ENCODE results near the gene ZBTB17.
"Not testable (repeated sequence)": the region's sequence is repeated elsewhere in the genome, so short reads cannot be mapped to it uniquely, and the experiment has no call there.

The ZBTB17 gene

GRCh38 chr1:15988856-15989736, 13.2 kb upstream of the ZBTB17 start:
- no peak for DNase-seq

GRCh38 chr1:15985611-15986297, 9.9 kb upstream of the ZBTB17 start:
- no peak for DNase-seq

GRCh38 chr1:15983275-15983674, 7.4 kb upstream of the ZBTB17 start:
- no peak for DNase-seq

- no peak for DNase-seq
Measured at GRCh38 chr1:15981679-15982078, 5.8 kb upstream of the ZBTB17 start.

GRCh38 chr1:15977947-15978346, 2.0 kb upstream of the ZBTB17 start:
- not testable (repeated sequence) for DNase-seq

- DNase-seq: peak in 1 of 2 donors; percentile 7
Measured at GRCh38 chr1:15975358-15975804, 520 bp downstream of the ZBTB17 start.

GRCh38 chr1:15974855-15975254, 1.0 kb downstream of the ZBTB17 start:
- DNase-seq: no peak

GRCh38 chr1:15973772-15974171, 2.1 kb downstream of the ZBTB17 start:
- DNase-seq: no peak

GRCh38 chr1:15972409-15972808, 3.5 kb downstream of the ZBTB17 start:
- no peak for DNase-seq

GRCh38 chr1:15970911-15971310, 5.0 kb downstream of the ZBTB17 start:
- no peak for DNase-seq

GRCh38 chr1:15969321-15969880, 6.5 kb downstream of the ZBTB17 start:
- DNase-seq: no peak

GRCh38 chr1:15968172-15968571, 7.7 kb downstream of the ZBTB17 start:
- DNase-seq: no peak

- DNase-seq: no peak
Measured at GRCh38 chr1:15966956-15967344, 9.0 kb downstream of the ZBTB17 start.

- peak; percentile 57 to 86 for DNase-seq
Measured at GRCh38 chr1:15966081-15966955, 9.6 kb downstream of the ZBTB17 start.

- DNase-seq: no peak
Measured at GRCh38 chr1:15965228-15965767, 10.6 kb downstream of the ZBTB17 start.

- DNase-seq: no peak
Measured at GRCh38 chr1:15963968-15964648, 11.8 kb downstream of the ZBTB17 start.

GRCh38 chr1:15963363-15963967, 12.4 kb downstream of the ZBTB17 start:
- DNase-seq: no peak

GRCh38 chr1:15962671-15963362, 13.1 kb downstream of the ZBTB17 start:
- DNase-seq: no peak

- no peak for DNase-seq
Measured at GRCh38 chr1:15962176-15962575, 13.7 kb downstream of the ZBTB17 start.

- DNase-seq: no peak
Measured at GRCh38 chr1:15961492-15961891, 14.4 kb downstream of the ZBTB17 start.

- DNase-seq: no peak
Measured at GRCh38 chr1:15960808-15961207, 15.1 kb downstream of the ZBTB17 start.
